Glomerular endothelial cell (primary cell): Measurements from ENCODE around the gene SIMC1. TPM values are rescaled to one million over a fixed set of nuclear protein-coding genes. Genes with fewer than 3 reads are reported as not detected.

ENCODE experiments used
- DNase-seq: peaks from one replicate; pipeline ENCODE4 v3.0.0-alpha.2; 2011; ENCODE audit warnings: low read depth, low spot score; ENCODE audit errors: extremely low read depth
- total RNA-seq: library from RNA; depleted of rRNA; stranded (reverse); fragments of >200 nt; gene quantifications from 2 replicates; pipeline ENCODE4 v1.2.3, GENCODE V29; 2015

The SIMC1 gene
- total RNA-seq, 1 donor from 2014 or later, result 13.1 TPM

DNA sequence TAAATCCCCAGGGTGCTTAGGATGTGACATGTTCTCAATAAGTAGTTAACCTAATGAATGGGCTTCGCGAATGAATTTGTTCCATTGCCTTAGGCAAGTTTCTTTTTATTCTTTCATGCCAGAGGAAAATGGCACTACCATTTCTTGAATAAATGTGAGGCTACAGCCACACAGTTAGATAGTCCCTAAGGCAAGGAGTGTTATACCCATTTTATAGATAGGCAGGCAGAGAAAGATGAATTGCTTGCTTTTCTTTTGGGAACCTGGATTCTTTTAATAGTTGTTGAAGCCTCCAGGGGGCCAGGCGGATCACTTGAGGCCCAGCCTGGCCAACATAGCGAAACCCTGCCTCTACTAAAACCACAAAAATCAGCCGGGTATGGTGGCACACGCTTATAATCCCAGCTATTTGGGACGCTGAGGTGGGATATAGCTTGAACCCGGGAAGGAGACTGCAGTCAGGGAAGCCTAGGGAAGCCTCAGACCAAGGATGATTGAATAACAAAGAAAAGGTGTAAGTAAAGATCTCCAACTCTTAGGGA, 149.2 kb downstream of the SIMC1 start:
- DNase-seq, result no peak

DNA sequence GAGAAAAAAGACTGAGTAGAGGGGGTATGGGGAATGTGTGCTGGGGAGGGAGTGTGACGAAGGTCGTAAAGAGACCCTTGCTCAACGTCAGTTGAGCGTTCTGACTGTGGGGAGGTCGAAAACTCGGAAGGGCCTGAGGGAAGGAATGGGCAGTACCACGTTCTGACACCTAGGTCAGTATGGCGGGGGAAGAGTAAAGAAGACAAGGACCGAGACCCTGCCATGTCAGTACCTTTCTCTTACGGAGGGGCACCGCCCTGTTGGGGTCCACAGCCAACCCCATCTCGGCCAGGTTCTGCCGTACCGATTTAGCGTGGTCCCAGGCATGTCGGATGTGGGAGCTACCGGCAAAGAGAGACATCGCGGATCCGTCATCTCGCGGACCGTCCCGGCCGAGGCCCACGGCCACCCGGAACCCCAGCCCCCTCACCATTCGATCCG, 149.8 kb downstream of the SIMC1 start:
- DNase-seq, result no peak

- peak; percentile 94 for DNase-seq
Observed at GRCh38 chr5:176388444-176389134, 150.4 kb downstream of the SIMC1 start, which contains the start of the genes HIGD2A and NOP16. Gene HIGD2A (plus strand): TSS chr5:176388751. CDS start chr5:176388820, 69 bp downstream. Gene NOP16 (minus strand): TSS chr5:176388598. CDS start chr5:176388539, 59 bp downstream.

GRCh38 chr5:176389135-176390123, 151.2 kb downstream of the SIMC1 start:
- peak; percentile 20 for DNase-seq

DNA sequence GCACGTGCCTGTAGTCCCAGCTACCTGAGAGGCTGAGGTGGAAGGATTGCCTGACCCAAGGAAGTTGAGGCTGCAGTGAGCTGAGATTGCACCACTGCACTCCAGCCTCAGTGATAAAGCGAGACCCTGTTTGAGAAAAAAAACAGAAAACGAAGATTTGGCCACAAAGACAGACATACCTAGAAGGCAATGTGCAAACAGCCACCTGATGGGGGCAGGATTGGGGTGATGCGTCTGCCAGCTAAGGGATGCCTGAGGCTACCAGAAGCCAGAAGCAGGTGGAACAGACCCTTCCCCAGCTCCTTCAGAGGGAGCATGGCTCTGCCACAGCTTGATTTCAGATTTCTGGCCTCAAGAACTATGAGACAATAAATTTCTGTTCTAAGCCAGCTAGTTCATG, 153.3 kb downstream of the SIMC1 start:
- no peak for DNase-seq

GRCh38 chr5:176391999-176392398, 153.8 kb downstream of the SIMC1 start:
- DNase-seq, result no peak

GRCh38 chr5:176392526-176392925, 154.3 kb downstream of the SIMC1 start:
- no peak for DNase-seq

- no peak for DNase-seq
Observed at GRCh38 chr5:176394096-176394495, 155.9 kb downstream of the SIMC1 start.

DNA sequence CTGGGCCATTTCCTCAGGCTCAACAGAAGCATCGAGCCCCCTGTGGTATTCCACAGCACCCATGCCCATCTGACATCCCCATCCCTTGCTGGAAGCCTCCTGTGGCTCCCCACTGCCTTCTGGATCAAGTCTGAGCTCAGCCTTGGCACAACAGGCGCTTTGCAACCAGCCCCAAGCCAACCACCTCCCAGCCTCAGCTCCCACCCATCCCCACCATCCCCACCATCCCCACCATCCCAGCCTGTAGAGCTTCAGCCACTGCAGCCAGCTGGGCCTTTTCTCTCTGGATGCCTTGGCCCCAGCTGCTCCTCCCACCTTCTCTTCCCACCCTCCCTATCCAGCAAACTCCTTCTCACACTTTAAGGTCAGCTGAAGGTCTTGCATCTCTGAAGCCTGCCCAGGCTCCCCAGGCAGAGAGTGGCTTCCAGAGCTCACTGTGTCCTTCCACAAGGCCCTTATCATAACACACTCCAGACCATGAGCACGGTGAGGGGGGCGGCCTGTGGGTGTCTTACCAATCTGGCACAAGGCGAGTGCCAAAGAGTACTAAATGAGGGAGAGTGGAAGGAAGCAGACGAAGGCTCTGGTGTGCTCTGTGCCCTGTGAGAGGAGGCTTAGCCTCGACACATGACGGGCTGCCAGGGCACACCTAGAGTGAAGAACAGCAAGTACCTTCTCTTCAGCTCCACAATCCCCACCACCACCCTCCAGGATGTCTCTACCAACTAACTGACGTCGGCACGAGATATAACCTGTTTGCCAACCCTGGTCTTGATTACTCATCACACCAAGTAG, 156.9 kb downstream of the SIMC1 start:
- DNase-seq, result no peak

Other genes starting within 250 kb of the SIMC1 start
- 154 and 160 TPM in 2 replicates for gene KIAA1191, start 123.3 kb downstream of the SIMC1 start, total RNA-seq
- 8.0 and 21.6 TPM in 2 replicates for gene ARL10, start 127.1 kb downstream of the SIMC1 start, total RNA-seq
- 18.1 and 27.2 TPM in 2 replicates for gene NOP16, start 150.2 kb downstream of the SIMC1 start, total RNA-seq
- 119 TPM in 2 replicates for gene HIGD2A, start 150.3 kb downstream of the SIMC1 start, total RNA-seq
- gene CLTB, start 178.1 kb downstream of the SIMC1 start, total RNA-seq, result 131 and 164 TPM in 2 replicates
- gene FAF2, start 210.0 kb downstream of the SIMC1 start, total RNA-seq, result 38.4 and 44.9 TPM in 2 replicates